ENCODE measurements around the gene ARFGAP1.

The ARFGAP1 gene

GRCh38 chr20:63280929-63281545, 8.4 kb downstream of the ARFGAP1 start:
- DNase-seq = no peak

GRCh38 chr20:63281742-63282665, 9.4 kb downstream of the ARFGAP1 start:
- DNase-seq = no peak

DNA sequence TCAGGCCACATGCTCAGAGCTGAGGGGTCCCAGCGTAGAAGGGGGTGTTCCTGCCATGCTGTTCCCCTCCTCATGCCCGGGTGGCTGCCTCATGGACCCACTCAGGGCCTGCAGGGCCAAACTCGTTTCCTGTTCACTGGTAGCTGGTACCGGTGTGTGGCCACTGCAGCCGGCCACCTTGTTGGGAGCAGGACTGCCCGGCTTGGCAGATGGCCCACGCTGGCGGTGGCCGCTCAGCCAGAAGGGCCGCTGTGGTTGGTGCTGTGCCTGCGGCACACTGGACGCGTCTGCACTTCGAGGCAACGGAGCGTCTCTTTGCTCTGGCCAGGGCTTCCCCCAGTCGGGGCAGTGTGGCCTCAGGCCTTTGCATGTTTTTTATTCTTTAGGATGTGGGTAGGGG, 10.3 kb downstream of the ARFGAP1 start:
- DNase-seq = no peak

DNA sequence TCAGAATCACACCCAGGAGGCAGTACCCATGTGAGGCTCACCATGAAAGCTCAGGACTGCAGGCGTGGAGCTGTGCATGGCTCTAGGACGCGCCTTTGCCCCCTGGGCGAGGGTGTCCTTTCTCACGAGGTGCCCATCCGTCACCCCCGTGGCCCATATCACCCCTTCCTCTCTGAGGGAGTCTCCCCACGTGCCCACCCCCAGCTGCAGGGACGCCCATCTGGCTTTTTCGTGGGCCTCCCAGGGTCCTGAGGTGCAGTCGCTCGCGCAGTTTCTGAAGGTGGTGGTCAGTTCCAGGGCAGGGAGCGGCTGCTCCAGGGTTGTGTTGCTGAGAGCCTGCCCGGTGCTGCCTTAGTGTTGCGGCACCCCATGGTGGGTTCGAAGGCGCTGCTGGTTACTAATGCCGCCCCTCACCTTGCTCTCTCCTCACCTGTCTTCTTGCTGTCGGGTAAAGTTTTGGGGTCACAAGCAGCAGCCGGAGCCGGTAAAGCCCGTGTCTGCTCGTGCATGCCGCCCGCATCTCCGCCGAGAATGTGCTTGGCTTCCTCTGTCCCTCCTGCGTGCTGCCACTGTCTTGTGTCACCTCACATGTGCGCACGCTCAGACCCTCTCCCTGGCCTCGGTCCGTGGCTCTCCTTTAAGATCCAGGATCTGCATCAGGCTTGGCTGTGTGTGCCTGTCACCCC, 10.9 kb downstream of the ARFGAP1 start:
- no peak for DNase-seq

- DNase-seq = no peak
Measured at GRCh38 chr20:63284083-63284440, 11.4 kb downstream of the ARFGAP1 start.

DNA sequence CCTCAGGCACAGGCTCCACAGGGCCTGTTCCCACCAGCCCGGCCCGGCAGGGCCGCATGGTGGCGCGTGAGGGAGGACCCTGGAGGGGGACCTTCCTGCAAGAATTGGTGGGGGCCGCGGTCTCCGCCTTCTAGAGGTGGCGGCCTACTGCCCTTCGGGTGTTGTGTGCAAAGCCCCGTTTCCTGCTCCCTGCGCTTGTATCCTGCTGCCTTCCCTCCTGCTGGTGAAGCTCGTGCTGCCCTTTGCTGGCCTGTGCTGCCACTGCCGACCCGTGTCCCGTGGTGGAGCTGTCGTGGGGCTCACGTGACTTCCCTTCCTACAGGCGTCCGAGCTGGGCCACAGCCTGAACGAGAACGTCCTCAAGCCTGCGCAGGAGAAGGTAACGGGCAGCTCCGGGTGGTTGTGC, 11.9 kb downstream of the ARFGAP1 start:
- no peak for DNase-seq

- no peak for DNase-seq
Measured at GRCh38 chr20:63284981-63285524, 12.4 kb downstream of the ARFGAP1 start.

GRCh38 chr20:63285636-63286615, 13.3 kb downstream of the ARFGAP1 start:
- DNase-seq = no peak

- no peak for DNase-seq
Measured at GRCh38 chr20:63286781-63287696, 14.4 kb downstream of the ARFGAP1 start.

DNA sequence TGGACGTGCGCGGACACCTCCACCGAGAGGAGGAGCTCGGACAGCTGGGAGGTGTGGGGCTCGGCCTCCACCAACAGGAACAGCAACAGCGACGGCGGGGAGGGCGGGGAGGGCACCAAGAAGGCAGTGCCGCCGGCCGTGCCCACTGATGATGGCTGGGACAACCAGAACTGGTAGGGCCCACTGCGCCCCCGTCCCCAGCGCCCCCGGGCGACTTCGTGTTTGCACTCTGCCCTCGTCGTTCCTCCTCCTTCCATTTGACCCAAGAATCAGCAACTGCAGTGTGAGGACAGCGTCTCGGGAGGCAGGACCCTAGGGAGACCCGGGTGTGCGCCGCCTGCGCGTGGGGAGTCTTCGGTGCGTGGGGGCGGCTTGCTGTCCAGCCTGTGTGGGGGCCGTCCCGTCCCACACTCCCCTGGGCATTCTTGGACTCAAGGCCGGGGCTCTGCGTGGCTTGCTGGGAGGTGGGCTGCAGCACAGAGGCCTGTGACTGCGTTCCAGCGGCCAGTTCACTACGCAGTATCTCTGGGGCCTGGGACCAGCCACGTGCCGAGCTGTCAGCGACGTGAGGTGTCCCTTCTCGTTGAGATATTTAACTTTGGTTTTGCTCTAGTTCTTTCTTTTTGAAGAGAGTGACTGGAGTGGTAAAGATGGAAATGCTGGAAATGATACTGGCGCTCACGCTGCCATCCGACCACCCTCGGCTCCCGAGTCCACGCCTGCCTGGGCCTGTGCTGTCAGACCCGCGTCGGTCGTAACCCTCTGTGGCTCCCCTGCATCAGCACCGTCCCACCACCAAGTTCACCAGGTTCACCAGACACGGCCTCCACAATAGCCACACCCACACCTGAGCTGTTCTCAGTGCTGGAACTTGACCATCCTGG, 15.3 kb downstream of the ARFGAP1 start:
- DNase-seq = no peak

GRCh38 chr20:63288581-63289251, 16.1 kb downstream of the ARFGAP1 start:
- no peak for DNase-seq

GRCh38 chr20:63289311-63290135, 16.9 kb downstream of the ARFGAP1 start:
- DNase-seq = no peak

DNA sequence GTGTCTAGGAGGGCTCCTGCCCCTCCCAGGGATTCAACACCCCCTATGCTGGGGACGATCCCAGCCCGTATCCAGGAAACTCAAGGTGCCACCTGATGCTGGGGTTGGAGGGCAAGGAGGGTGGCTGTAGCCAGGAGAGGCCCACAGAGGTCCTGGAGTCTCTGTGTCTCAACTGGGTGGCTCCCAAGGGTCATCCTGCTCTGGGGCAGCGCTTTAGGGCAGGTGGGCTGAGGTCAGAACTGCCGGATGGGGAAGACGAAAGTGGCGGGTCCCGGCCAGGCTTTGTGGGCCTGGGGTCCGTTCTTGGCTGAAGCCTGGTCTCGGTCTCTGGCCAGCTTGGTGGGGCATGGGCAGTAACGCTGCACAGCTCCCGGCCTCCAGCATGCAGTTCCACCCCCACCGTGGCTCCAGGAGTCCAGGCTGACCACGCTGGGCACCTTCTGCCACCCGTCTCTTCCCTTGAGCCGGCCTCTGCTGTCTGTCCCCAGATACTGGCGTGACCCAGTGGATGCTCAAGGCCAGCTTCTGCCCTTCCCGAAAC, 17.6 kb downstream of the ARFGAP1 start:
- DNase-seq = no peak

DNA sequence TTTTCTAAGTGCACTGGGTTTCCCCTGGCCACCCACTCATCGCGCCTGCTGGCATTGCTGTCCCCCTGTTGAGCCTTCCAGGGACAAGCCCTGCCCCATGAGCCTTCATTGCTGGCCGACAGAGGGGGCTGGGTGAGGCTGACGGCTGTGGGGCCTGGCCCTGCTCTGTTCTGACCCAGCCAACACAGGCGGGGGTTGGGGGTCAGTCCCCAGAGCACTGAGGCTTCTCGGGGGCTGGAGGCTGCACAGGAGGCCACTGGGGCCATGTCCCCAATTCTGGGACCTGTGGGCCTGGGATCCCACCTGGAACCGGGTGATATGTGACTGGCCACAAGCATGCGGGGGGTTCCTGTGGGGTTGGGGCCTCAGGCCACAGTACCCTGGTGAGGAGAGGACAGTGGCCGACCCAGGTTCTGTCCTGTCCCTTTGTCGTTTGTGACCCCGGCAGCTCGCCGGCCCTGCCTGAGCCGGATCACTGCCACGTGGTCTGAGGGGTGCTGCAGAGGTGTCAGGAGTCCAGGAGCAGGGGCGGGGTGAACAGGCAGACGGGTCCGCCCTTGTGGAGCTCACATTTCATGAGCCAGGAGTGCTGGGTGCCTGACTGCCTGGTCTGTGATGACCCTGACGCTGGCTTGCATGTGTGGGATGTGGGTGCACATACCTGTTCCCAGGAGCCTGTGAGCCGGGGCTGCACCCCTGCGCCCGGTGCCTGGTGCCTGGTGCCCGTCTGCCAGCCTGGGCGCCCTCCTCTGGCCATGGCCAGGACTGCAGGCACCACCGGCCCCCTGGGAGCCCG, 18.3 kb downstream of the ARFGAP1 start:
- DNase-seq = no peak

- DNase-seq = no peak
Measured at GRCh38 chr20:63291811-63292210, 19.2 kb downstream of the ARFGAP1 start.

DNA sequence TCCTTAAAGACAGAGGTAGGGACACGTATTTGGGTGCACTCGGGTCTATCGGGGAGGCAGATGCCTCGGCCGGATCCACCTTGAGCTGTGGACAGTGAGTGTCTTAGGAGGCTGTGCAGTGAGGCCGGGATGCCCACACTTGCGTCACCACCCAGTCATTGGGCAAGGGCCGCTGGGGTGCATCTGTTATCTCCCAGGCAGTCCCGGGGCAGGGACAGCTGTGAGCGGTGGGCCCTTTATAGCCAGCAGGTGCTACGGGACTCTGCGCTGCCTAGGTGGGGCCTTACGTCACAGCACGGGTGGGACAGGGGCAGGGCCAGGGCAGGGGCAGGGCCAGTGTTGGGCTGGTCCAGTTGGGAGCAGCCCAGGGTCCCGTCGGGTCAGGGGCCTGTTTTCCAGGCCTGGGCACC, 19.7 kb downstream of the ARFGAP1 start:
- DNase-seq = no peak

- DNase-seq = no peak
Measured at GRCh38 chr20:63292904-63293303, 20.3 kb downstream of the ARFGAP1 start, which contains the start of gene COL20A1. TSS of gene COL20A1 (plus strand) at chr20:63293186. CDS start at chr20:63295108, 1,922 bp downstream.
